Measurements from ENCODE around the gene ANAPC7.
A peak's percentile ranks its signal among the peaks of the same experiment; 100 is the strongest.
"Not testable (repeated sequence)": the region's sequence is repeated elsewhere in the genome, so short reads cannot be mapped to it uniquely, and the experiment has no call there.

The ANAPC7 gene

GRCh38 chr12:110403146-110403975 lies at the start of gene ANAPC7:
TSS of gene ANAPC7 (minus strand) at chr12:110403708. CDS start at chr12:110403627, 81 bp downstream.
- peak; percentile 70 to 80 (median 75) for DNase-seq (ENCODE audit: low read depth in 2 of 3, low spot score in 2 of 3)

GRCh38 chr12:110451263-110451662 lies 47.8 kb upstream of the ANAPC7 start:
- DNase-seq (ENCODE audit: low read depth in 2 of 3, low spot score in 2 of 3): no peak

- peak; percentile 79 to 89 (median 84) for DNase-seq (ENCODE audit: low read depth in 2 of 3, low spot score in 2 of 3)
Measured at GRCh38 chr12:110449799-110450497, 46.4 kb upstream of the ANAPC7 start, which contains the start of gene ARPC3. TSS of gene ARPC3 (minus strand) at chr12:110450337. CDS start at chr12:110450260, 77 bp downstream.

- no peak for DNase-seq (ENCODE audit: low read depth in 2 of 3, low spot score in 2 of 3)
Measured at GRCh38 chr12:110444455-110444854, 40.9 kb upstream of the ANAPC7 start.

GRCh38 chr12:110436231-110436630 lies 32.7 kb upstream of the ANAPC7 start:
- no peak for DNase-seq (ENCODE audit: low read depth in 2 of 3, low spot score in 2 of 3)

- DNase-seq (ENCODE audit: low read depth in 2 of 3, low spot score in 2 of 3): no peak
Measured at GRCh38 chr12:110431957-110432587, 28.6 kb upstream of the ANAPC7 start.

GRCh38 chr12:110429676-110430075 lies 26.2 kb upstream of the ANAPC7 start:
- not testable (repeated sequence) for DNase-seq (ENCODE audit: low read depth in 2 of 3, low spot score in 2 of 3)

- no peak for DNase-seq (ENCODE audit: low read depth in 2 of 3, low spot score in 2 of 3)
Measured at GRCh38 chr12:110426406-110426805, 22.9 kb upstream of the ANAPC7 start.

- no peak for DNase-seq (ENCODE audit: low read depth in 2 of 3, low spot score in 2 of 3)
Measured at GRCh38 chr12:110424237-110424636, 20.7 kb upstream of the ANAPC7 start.

GRCh38 chr12:110421701-110422100 lies 18.2 kb upstream of the ANAPC7 start:
- DNase-seq (ENCODE audit: low read depth in 2 of 3, low spot score in 2 of 3): no peak

- no peak for DNase-seq (ENCODE audit: low read depth in 2 of 3, low spot score in 2 of 3)
Measured at GRCh38 chr12:110421159-110421661, 17.7 kb upstream of the ANAPC7 start.

GRCh38 chr12:110420644-110421043 lies 17.1 kb upstream of the ANAPC7 start:
- DNase-seq (ENCODE audit: low read depth in 2 of 3, low spot score in 2 of 3): not testable (repeated sequence)

GRCh38 chr12:110417113-110417512 lies 13.6 kb upstream of the ANAPC7 start:
- not testable (repeated sequence) for DNase-seq (ENCODE audit: low read depth in 2 of 3, low spot score in 2 of 3)

GRCh38 chr12:110410086-110410485 lies 6.6 kb upstream of the ANAPC7 start:
- not testable (repeated sequence) for DNase-seq (ENCODE audit: low read depth in 2 of 3, low spot score in 2 of 3)

GRCh38 chr12:110405126-110405662 lies 1.7 kb upstream of the ANAPC7 start:
- not testable (repeated sequence) for DNase-seq (ENCODE audit: low read depth in 2 of 3, low spot score in 2 of 3)

GRCh38 chr12:110403976-110404682 lies 621 bp upstream of the ANAPC7 start:
- DNase-seq (ENCODE audit: low read depth in 2 of 3, low spot score in 2 of 3): peak; percentile 50 to 55 (median 54)

GRCh38 chr12:110382683-110383082 lies 20.8 kb downstream of the ANAPC7 start:
- DNase-seq (ENCODE audit: low read depth in 2 of 3, low spot score in 2 of 3): no peak

- DNase-seq (ENCODE audit: low read depth in 2 of 3, low spot score in 2 of 3): no peak
Measured at GRCh38 chr12:110379631-110380030, 23.9 kb downstream of the ANAPC7 start.

- no peak for DNase-seq (ENCODE audit: low read depth in 2 of 3, low spot score in 2 of 3)
Measured at GRCh38 chr12:110379197-110379596, 24.3 kb downstream of the ANAPC7 start.

GRCh38 chr12:110378131-110378790 lies 25.2 kb downstream of the ANAPC7 start:
- DNase-seq (ENCODE audit: low read depth in 2 of 3, low spot score in 2 of 3): not testable (repeated sequence)
